ENCODE data around the gene PEX11B.

Gene PEX11B

GRCh38 chr1:145868232-145868631 lies 50.3 kb downstream of the PEX11B start:
- DNase-seq: no peak

GRCh38 chr1:145863282-145864018 lies 55.1 kb downstream of the PEX11B start:
- no peak for DNase-seq

All from activated CD4-positive, alpha-beta T cell treated with anti-CD3 and anti-CD28 coated beads, Interleukin-2, amount 50 U/mL, for 1 hour (primary cell).